H1 (cell line): ENCODE results near the gene KIAA0930. TPM values are rescaled to one million over a fixed set of nuclear protein-coding genes. Genes with fewer than 3 reads are reported as not detected.

ENCODE experiments used
- CTCF ChIA-PET: fragments of 300-600 bp; sonication (Branson Sonifier 250); formaldehyde crosslinking; loops from one replicate; lab custom pipeline; 2021; ENCODE audit not compliant: partially characterized antibody; lab: Charles Lee
- POLR2A ChIA-PET: fragments of 300-600 bp; sonication (Branson Sonifier 250); formaldehyde crosslinking; loops from one replicate; lab custom pipeline; 2021; ENCODE audit warnings: inconsistent platforms; ENCODE audit not compliant: partially characterized antibody; lab: Charles Lee
- DNase-seq, 2 experiments: peaks; one replicate each; pipeline versions ENCODE4 v3.0.0 to v3.0.0-alpha.2; 2010 to 2022; ENCODE audit warnings: low spot score in 2 of 2, low read depth in 1 of 2, mixed read lengths in 1 of 2
- FAIRE-seq: peaks from 2 replicates; lab custom pipeline; 2011; peaks lifted over from hg19 to GRCh38; lab: Jason Lieb, UNC
- H2AFZ ChIP-seq: 2 replicates; pipeline ENCODE4 v1.8.1; 2012; ENCODE audit warnings: low read length, inconsistent platforms
- H2AK5ac ChIP-seq: 2 replicates; pipeline ENCODE4 v1.6.1; 2013; ENCODE audit warnings: low read depth, low read length
- H2BK120ac ChIP-seq: replicated peaks from 2 replicates; pipeline ENCODE3; 2013; ENCODE audit warnings: low read depth, low read length, inconsistent platforms
- H2BK12ac ChIP-seq: 2 replicates; pipeline ENCODE4 v1.6.1; 2013; ENCODE audit warnings: low read depth, low read length
- H2BK15ac ChIP-seq: 2 replicates; pipeline ENCODE4 v1.6.1; 2013; ENCODE audit warnings: low read length
- H2BK20ac ChIP-seq: 2 replicates; pipeline ENCODE4 v1.6.1; 2013; ENCODE audit warnings: low read length
- H2BK5ac ChIP-seq: 2 replicates; pipeline ENCODE4 v1.6.1; 2013; ENCODE audit warnings: low read depth, low read length
- H3K14ac ChIP-seq: 2 replicates; pipeline ENCODE4 v1.6.1; 2013; ENCODE audit warnings: inconsistent platforms; ENCODE audit not compliant: insufficient read length
- H3K18ac ChIP-seq: 2 replicates; pipeline ENCODE4 v1.6.1; 2013; ENCODE audit warnings: low read length; ENCODE audit errors: extremely low read depth
- H3K23ac ChIP-seq: 2 replicates; pipeline ENCODE4 v1.6.1; 2013; ENCODE audit warnings: inconsistent platforms; ENCODE audit not compliant: insufficient read length
- H3K23me2 ChIP-seq: 2 replicates; pipeline ENCODE4 v1.6.1; 2013; ENCODE audit warnings: low read depth, low read length
- H3K27ac ChIP-seq: 2 replicates; pipeline ENCODE4 v1.6.1; 2011; ENCODE audit warnings: low read depth, low read length, inconsistent platforms
- H3K27me3 ChIP-seq, 4 experiments: replicated peaks in 1 of 4; 1 replicate in 1 of 4; 2 replicates in 3 of 4; pipeline versions ENCODE4 v1.6.1 to v1.8.1; 2011 to 2013; ENCODE audit warnings: low read length in 3 of 4, mild to moderate bottlenecking in 3 of 4, inconsistent platforms in 2 of 4, mixed read lengths in 2 of 4, moderate library complexity in 1 of 4; ENCODE audit not compliant: control insufficient read depth in 3 of 4, insufficient read depth in 3 of 4; ENCODE audit errors: extremely low read depth in 1 of 4
- H3K36me3 ChIP-seq, 4 experiments: 2 replicates each; pipeline versions ENCODE4 v1.6.1 to v1.8.1; 2011 to 2013; ENCODE audit warnings: mild to moderate bottlenecking in 4 of 4, low read length in 3 of 4, moderate library complexity in 2 of 4, control low read depth in 1 of 4, inconsistent platforms in 1 of 4; ENCODE audit not compliant: insufficient read depth in 4 of 4, control insufficient read depth in 2 of 4
- H3K4ac ChIP-seq: replicated peaks from 2 replicates; pipeline ENCODE3; 2013; ENCODE audit warnings: low read length, low read depth, mixed read lengths, inconsistent platforms; ENCODE audit not compliant: insufficient read length
- H3K4me1 ChIP-seq, 4 experiments: replicated peaks in 1 of 4; 1 replicate in 1 of 4; 2 replicates in 3 of 4; pipeline versions ENCODE4 v1.6.1 to v1.8.1; 2011 to 2013; ENCODE audit warnings: low read length in 3 of 4, inconsistent platforms in 2 of 4, mixed read lengths in 1 of 4; ENCODE audit not compliant: insufficient read depth in 4 of 4, control insufficient read depth in 3 of 4
- H3K4me2 ChIP-seq, 2 experiments: 2 replicates each; pipeline versions ENCODE4 v1.6.1 to v1.8.1; 2011 to 2013; ENCODE audit warnings: low read depth in 2 of 2, low read length in 2 of 2, control low read depth in 1 of 2, inconsistent platforms in 1 of 2, mild to moderate bottlenecking in 1 of 2; ENCODE audit not compliant: insufficient read depth in 1 of 2
- H3K4me3 ChIP-seq, 4 experiments: fragments of 200-600, 300-600 bp in 1 of 4; sonication (generic), shearing (Covaris generic), sonication (Bioruptor Twin) in 1 of 4; 2 replicates each; pipeline versions ENCODE4 v1.5.1 to v1.8.1; 2011 to 2016; ENCODE audit warnings: low read length in 4 of 4, low read depth in 3 of 4, control low read depth in 2 of 4, inconsistent platforms in 2 of 4, mild to moderate bottlenecking in 2 of 4, mixed read lengths in 1 of 4, moderate library complexity in 1 of 4; ENCODE audit not compliant: insufficient read depth in 2 of 4; ENCODE audit errors: extremely low read depth in 1 of 4
- H3K56ac ChIP-seq: replicated peaks from 2 replicates; pipeline ENCODE3; 2013; ENCODE audit warnings: low read depth, mild to moderate bottlenecking, mixed read lengths, low read length, inconsistent platforms; ENCODE audit not compliant: insufficient read length
- H3K79me1 ChIP-seq: 2 replicates; pipeline ENCODE4 v1.6.1; 2013; ENCODE audit warnings: low read depth, low read length, control low read depth
- H3K79me2 ChIP-seq, 2 experiments: 2 replicates each; pipeline versions ENCODE4 v1.6.1 to v1.8.1; 2012 to 2013; ENCODE audit warnings: low read length in 2 of 2, mild to moderate bottlenecking in 2 of 2, inconsistent platforms in 1 of 2; ENCODE audit not compliant: insufficient read depth in 2 of 2, control insufficient read depth in 1 of 2
- H3K9ac ChIP-seq, 4 experiments: replicated peaks in 1 of 4; 1 replicate in 1 of 4; 2 replicates in 3 of 4; pipeline versions ENCODE4 v1.6.1 to v1.8.1; 2011 to 2013; ENCODE audit warnings: low read depth in 3 of 4, low read length in 3 of 4, control low read depth in 2 of 4, mild to moderate bottlenecking in 2 of 4, moderate library complexity in 2 of 4, inconsistent platforms in 1 of 4; ENCODE audit errors: extremely low read depth in 1 of 4
- H3K9me3 ChIP-seq, 2 experiments: 2 replicates each; pipeline versions ENCODE4 v1.6.1 to v1.8.1; 2012 to 2013; ENCODE audit warnings: mild to moderate bottlenecking in 2 of 2, moderate library complexity in 2 of 2, control low read depth in 1 of 2, inconsistent platforms in 1 of 2, low read depth in 1 of 2, low read length in 1 of 2, mixed read lengths in 1 of 2; ENCODE audit not compliant: insufficient read depth in 2 of 2
- H4K20me1 ChIP-seq, 2 experiments: replicated peaks in 1 of 2; 2 replicates each; pipeline versions ENCODE3 to v1.8.1; 2011 to 2013; ENCODE audit warnings: inconsistent platforms in 2 of 2, low read length in 2 of 2, mild to moderate bottlenecking in 1 of 2; ENCODE audit not compliant: insufficient read depth in 2 of 2, control insufficient read depth in 1 of 2
- H4K5ac ChIP-seq: 2 replicates; pipeline ENCODE4 v1.6.1; 2013; ENCODE audit warnings: low read length, low read depth, mixed read lengths, inconsistent platforms; ENCODE audit not compliant: insufficient read length
- H4K8ac ChIP-seq: 2 replicates; pipeline ENCODE4 v1.8.0; 2013; ENCODE audit warnings: mild to moderate bottlenecking, moderate library complexity, low read length, inconsistent platforms; ENCODE audit not compliant: insufficient read depth; ENCODE audit errors: extremely low read depth
- H4K91ac ChIP-seq: replicated peaks from 2 replicates; pipeline ENCODE3; 2013; ENCODE audit warnings: low read length, mixed read lengths, inconsistent platforms; ENCODE audit not compliant: insufficient read length
- BRCA1 ChIP-seq: IDR thresholded peaks from 2 replicates; pipeline ENCODE4 v1.6.1; 2012; ENCODE audit warnings: low read depth, low read length, improper control_type of control experiment
- CBX8 ChIP-seq: fragments of 300-800, 300-1000 bp; sonication (generic); IDR thresholded peaks from 2 replicates; pipeline ENCODE4 v1.7.1; 2016; ENCODE audit warnings: low read depth, low read length, borderline replicate concordance
- TBP ChIP-seq: IDR thresholded peaks from 2 replicates; pipeline ENCODE4 v1.6.1; 2011; ENCODE audit warnings: low read depth, low read length, improper control_type of control experiment
- WGBS, 2 experiments: shearing (Covaris generic) in 1 of 2; methylation state at CpG; one replicate each; pipeline versions ENCODE4 v1.1.6 to v1.1.7; 2013 to 2015; ENCODE audit warnings: low lambda C conversion rate in 2 of 2, mixed read lengths in 2 of 2, inconsistent platforms in 1 of 2, low coverage in 1 of 2, missing lambda C conversion rate in 1 of 2; ENCODE audit not compliant: insufficient replicate concordance in 2 of 2, insufficient coverage in 1 of 2, insufficient read length in 1 of 2; ENCODE audit errors: extremely low coverage in 1 of 2, missing lambda C conversion rate in 1 of 2; 5-methylcytosine and 5-hydroxymethylcytosine counted together
- polyA plus RNA-seq, 7 experiments: library from polyadenylated mRNA; depleted of rRNA in 3 of 7; stranded (reverse) in 5 of 7; unstranded in 2 of 7; fragments of >200 nt in 5 of 7; fragments of 200-250 nt in 2 of 7; gene quantifications; 1 replicate in 5 of 7; 2 replicates in 1 of 7; 4 replicates in 1 of 7; pipeline versions ENCODE4 v1.2.1 to v1.2.3, GENCODE V29; 2011 to 2013; ENCODE audit warnings: missing spikeins in 2 of 7, mixed read lengths in 2 of 7
- total RNA-seq: library from RNA; stranded (reverse); fragmentation: NEBNext Ultra II Directional; extraction: Animal tissue kit (Norgen Biotek cat#: 25700); gene quantifications from 2 replicates; pipeline ENCODE4 v1.2.1, GENCODE V29; 2021
- TF ChIP-seq, protein P1 (sequence below): IDR thresholded peaks from 2 replicates; pipeline ENCODE4 v1.6.1; 2011; ENCODE audit warnings: low read depth, mild to moderate bottlenecking, low read length; ENCODE audit not compliant: insufficient read depth

Gene KIAA0930
- total and polyA plus RNA-seq, 2 of the 8 experiments (the other 6 are each of a cell fraction or from before 2014, with no cell fraction given): 61.9 to 66.1 TPM

DNA sequence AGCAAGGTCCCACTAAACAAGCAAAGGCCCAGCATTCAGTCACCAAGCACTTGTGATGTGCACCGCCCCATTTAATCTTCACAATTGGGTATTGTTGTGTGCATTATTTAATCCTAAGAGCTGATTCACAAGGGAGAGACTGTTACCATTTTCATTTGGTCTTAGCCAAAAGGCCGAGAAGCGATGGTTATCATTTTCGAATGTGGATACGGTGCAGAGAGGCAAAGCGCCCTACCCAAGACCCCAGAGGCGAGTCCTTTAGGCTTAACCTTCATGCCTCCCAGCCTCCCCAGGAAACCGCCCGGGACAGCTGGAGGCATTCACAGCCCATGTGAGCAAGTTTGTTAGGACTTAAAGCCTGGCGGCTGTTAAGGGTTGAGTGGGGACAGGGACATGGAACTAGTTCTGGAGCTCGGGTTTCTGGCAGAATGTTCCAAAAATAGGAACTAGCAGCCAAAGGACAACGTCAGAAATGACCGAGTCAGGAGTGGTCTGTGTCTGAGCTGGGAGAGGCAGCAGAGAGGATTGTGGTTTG, 31.0 kb upstream of the KIAA0930 start:
- H3K14ac ChIP-seq: no peak overlapping the region
- H4K5ac ChIP-seq: no peak overlapping the region
- no peak overlapping the region for H3K4me3 ChIP-seq
- H3K9ac ChIP-seq: no peak overlapping the region
- TF ChIP-seq CBX8: no peak
- no peak for TF ChIP-seq BRCA1
- TF ChIP-seq, protein P1, sequence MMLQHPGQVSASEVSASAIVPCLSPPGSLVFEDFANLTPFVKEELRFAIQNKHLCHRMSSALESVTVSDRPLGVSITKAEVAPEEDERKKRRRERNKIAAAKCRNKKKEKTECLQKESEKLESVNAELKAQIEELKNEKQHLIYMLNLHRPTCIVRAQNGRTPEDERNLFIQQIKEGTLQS: no peak
- TF ChIP-seq TBP: peak; percentile 57
- no peak overlapping the region for H2BK20ac ChIP-seq
- peak overlapping the region; percentile 4 for H4K91ac ChIP-seq
- H3K36me3 ChIP-seq: no peaks in the 10 kb centered on the region
- peaks cover 5 to 10% (median 7%) of the 10 kb centered on the region in 4 experiments; a peak in 6 of 7 replicates for H3K4me1 ChIP-seq
- no peak overlapping the region for H3K27ac ChIP-seq
- no peaks in the 10 kb centered on the region for H3K79me1 ChIP-seq
- H4K20me1 ChIP-seq: no peaks in the 10 kb centered on the region
- peak overlapping the region; percentile 71; the same call in 1 of the 2 replicates for H4K8ac ChIP-seq
- H2BK120ac ChIP-seq: no peak overlapping the region
- H2BK12ac ChIP-seq: no peak overlapping the region
- ChIA-PET POLR2A (interaction anchor here (1.0 to 1.6 kb wide), 2 partner anchors 25 to 38 kb away, joined by 4 read pairs; partner anchors contain the start of gene FAM118A), CTCF (interaction anchor here (0.8 to 2.3 kb wide), 9 partner anchors 8 to 282 kb away, joined by 3 to 7 read pairs (median 4); no protein-coding TSS in a partner anchor)
- no peak overlapping the region for H2BK5ac ChIP-seq
- no peak for DNase-seq
- no peak overlapping the region for H3K4me2 ChIP-seq
- no peak overlapping the region for H2AK5ac ChIP-seq
- no peak overlapping the region for H2BK15ac ChIP-seq
- H3K56ac ChIP-seq: no peak overlapping the region
- H3K27me3 ChIP-seq: peaks cover 0 to 10% (median 8%) of the 10 kb centered on the region in 4 experiments; a peak in 5 of 7 replicates
- peaks cover 9% of the 10 kb centered on the region; the same call in 1 of the 2 replicates for H3K23me2 ChIP-seq
- FAIRE-seq: no peak
- H3K4ac ChIP-seq: no peak overlapping the region
- no peaks in the 10 kb centered on the region for H3K79me2 ChIP-seq
- H3K18ac ChIP-seq: no peak overlapping the region
- WGBS, 2 experiments: 64% methylated on average over 13 of the region's 13 CpGs; no CpG with 5 or more reads in 1 of the 2 experiments
- H2AFZ ChIP-seq: no peak overlapping the region
- H3K9me3 ChIP-seq: no peaks in the 10 kb centered on the region
- no peak overlapping the region for H3K23ac ChIP-seq
